SK-N-SH (cell line): ENCODE results near the gene GPRC5B. TPM values are rescaled to one million over a fixed set of nuclear protein-coding genes. Genes with fewer than 3 reads are reported as not detected.

Source experiments
- CTCF ChIA-PET: fragments of 300-600, 350-600 bp; formaldehyde crosslinking; extraction: SDS; loops from one replicate; lab custom pipeline; 2021; lab: Yijun Ruan, JAX
- POLR2A ChIA-PET: fragments of 350-600 bp; sonication (Branson Sonifier 250); formaldehyde crosslinking; extraction: SDS; loops from one replicate; lab custom pipeline; 2020; ENCODE audit warnings: antibody characterized with exemption, inconsistent platforms; lab: Yijun Ruan, JAX
- DNase-seq: peaks from one replicate; pipeline ENCODE4 v3.0.0; 2012
- H2AFZ ChIP-seq: fragments of 200-600 bp; sonication (generic); 2 replicates; pipeline ENCODE4 v1.8.1; 2016; ENCODE audit warnings: antibody characterized with exemption, mild to moderate bottlenecking, low read depth
- H3F3A ChIP-seq: fragments of 200-600 bp; sonication (generic); replicated peaks from 2 replicates; pipeline ENCODE3; 2016; ENCODE audit warnings: antibody characterized with exemption, mild to moderate bottlenecking; ENCODE audit not compliant: insufficient read depth
- H3K27ac ChIP-seq, 2 experiments: fragments of 200-500 bp in 1 of 2; fragments of 200-600 bp in 1 of 2; sonication (Bioruptor generic) in 1 of 2; sonication (generic), shearing (Covaris generic) in 1 of 2; 2 replicates each; pipeline versions ENCODE4 v1.5.1 to v1.6.1; 2014 to 2016; ENCODE audit warnings: low read depth in 2 of 2, inconsistent platforms in 1 of 2, low read length in 1 of 2, mild to moderate bottlenecking in 1 of 2, mixed read lengths in 1 of 2
- H3K27me3 ChIP-seq: fragments of 200-600 bp; sonication (generic), shearing (Covaris generic); 2 replicates; pipeline ENCODE4 v1.6.1; 2016; ENCODE audit warnings: mixed run types; ENCODE audit not compliant: insufficient read depth
- H3K36me3 ChIP-seq, 2 experiments: fragments of 200-500 bp in 1 of 2; fragments of 200-600 bp in 1 of 2; sonication (Bioruptor generic) in 1 of 2; sonication (generic) in 1 of 2; replicated peaks in 1 of 2; 2 replicates each; pipeline versions ENCODE3 to v1.5.1; 2014 to 2016; ENCODE audit warnings: low read length in 1 of 2, mild to moderate bottlenecking in 1 of 2; ENCODE audit not compliant: insufficient read depth in 2 of 2, control insufficient read depth in 1 of 2
- H3K4me1 ChIP-seq, 2 experiments: fragments of 200-500 bp in 1 of 2; fragments of 200-600 bp in 1 of 2; sonication (Bioruptor generic) in 1 of 2; sonication (generic), shearing (Covaris generic) in 1 of 2; 2 replicates each; pipeline versions ENCODE4 v1.5.1 to v1.6.1; 2014 to 2016; ENCODE audit warnings: low read depth in 1 of 2, low read length in 1 of 2, mixed run types in 1 of 2; ENCODE audit not compliant: insufficient read depth in 2 of 2, control insufficient read depth in 1 of 2
- H3K4me2 ChIP-seq: fragments of 200-600 bp; sonication (generic), shearing (Covaris generic); 2 replicates; pipeline ENCODE4 v1.6.1; 2017; ENCODE audit warnings: mixed run types
- H3K4me3 ChIP-seq, 2 experiments: fragments of 200-500 bp in 1 of 2; fragments of 200-600 bp in 1 of 2; sonication (Bioruptor generic) in 1 of 2; sonication (generic), shearing (Covaris generic) in 1 of 2; 2 replicates each; pipeline versions ENCODE4 v1.5.1 to v1.8.1; 2014 to 2016; ENCODE audit warnings: low read depth in 2 of 2, inconsistent platforms in 1 of 2, low read length in 1 of 2, mild to moderate bottlenecking in 1 of 2, mixed read lengths in 1 of 2, moderate library complexity in 1 of 2
- H3K79me2 ChIP-seq: fragments of 200-600 bp; sonication (generic); 2 replicates; pipeline ENCODE4 v1.8.1; 2017; ENCODE audit warnings: mild to moderate bottlenecking; ENCODE audit not compliant: insufficient read depth
- H3K9ac ChIP-seq: fragments of 200-600 bp; sonication (generic); 2 replicates; pipeline ENCODE4 v1.6.1; 2017; ENCODE audit warnings: mixed run types
- H3K9me2 ChIP-seq: fragments of 200-600 bp; sonication (generic); 2 replicates; pipeline ENCODE4 v1.6.1; 2017; ENCODE audit warnings: mixed run types
- H3K9me3 ChIP-seq: fragments of 200-600 bp; sonication (generic); 2 replicates; pipeline ENCODE4 v1.6.1; 2017; ENCODE audit warnings: mixed run types, mild to moderate bottlenecking, moderate library complexity
- H4K20me1 ChIP-seq: fragments of 200-600 bp; sonication (generic); 2 replicates; pipeline ENCODE4 v1.6.1; 2017; ENCODE audit warnings: mild to moderate bottlenecking, mixed run types; ENCODE audit not compliant: insufficient read depth
- CTCF ChIP-seq: fragments of 200-600 bp; sonication (generic); IDR thresholded peaks from 2 replicates; pipeline ENCODE4 v1.6.1; 2017; ENCODE audit warnings: antibody characterized with exemption, mild to moderate bottlenecking, moderate library complexity
- ELF1 ChIP-seq: IDR thresholded peaks from 2 replicates; pipeline ENCODE4 v1.4.0; 2012
- EP300 ChIP-seq, 2 experiments: IDR thresholded peaks; 2 replicates each; pipeline versions ENCODE4 v1.4.0 to v1.6.1; 2012; ENCODE audit warnings: borderline replicate concordance in 1 of 2, low read depth in 1 of 2, low read length in 1 of 2
- FOXM1 ChIP-seq: IDR thresholded peaks from 2 replicates; pipeline ENCODE4 v1.4.0; 2012; ENCODE audit warnings: low read depth, mild to moderate bottlenecking
- GABPA ChIP-seq: IDR thresholded peaks from 2 replicates; pipeline ENCODE4 v1.4.0; 2012; ENCODE audit warnings: low read depth, mild to moderate bottlenecking
- GATA2 ChIP-seq: sonication (generic); formaldehyde crosslinking; IDR thresholded peaks from 2 replicates; pipeline ENCODE4 v1.5.0; 2020; ENCODE audit warnings: mild to moderate bottlenecking, missing genetic modification reagents
- IRF3 ChIP-seq: fragments of 150-350 bp; IDR thresholded peaks from 2 replicates; pipeline ENCODE4 v1.6.1; 2016; ENCODE audit warnings: mild to moderate bottlenecking, low read depth, low read length
- MEF2A ChIP-seq: IDR thresholded peaks from 2 replicates; pipeline ENCODE4 v1.4.0; 2012; ENCODE audit warnings: low read depth, borderline replicate concordance
- MXI1 ChIP-seq: IDR thresholded peaks from 2 replicates; pipeline ENCODE4 v1.6.1; 2012; ENCODE audit warnings: mild to moderate bottlenecking, low read depth, low read length, improper control_type of control experiment
- NFIC ChIP-seq: IDR thresholded peaks from 2 replicates; pipeline ENCODE4 v1.4.0; 2012; ENCODE audit warnings: borderline replicate concordance
- NRF1 ChIP-seq: IDR thresholded peaks from 2 replicates; pipeline ENCODE4 v1.6.1; 2012; ENCODE audit warnings: low read depth, mild to moderate bottlenecking, low read length
- POLR2AphosphoS5 ChIP-seq: IDR thresholded peaks from 2 replicates; pipeline ENCODE4 v1.6.1; 2012; ENCODE audit warnings: low read depth, low read length
- RCOR1 ChIP-seq: fragments of 150-350 bp; IDR thresholded peaks from 2 replicates; pipeline ENCODE4 v1.6.1; 2017; ENCODE audit warnings: antibody characterized with exemption, low read length
- RFX5 ChIP-seq: IDR thresholded peaks from 2 replicates; pipeline ENCODE4 v1.6.1; 2012; ENCODE audit warnings: mild to moderate bottlenecking, improper control_type of control experiment, low read length
- RXRA ChIP-seq: IDR thresholded peaks from 2 replicates; pipeline ENCODE4 v1.4.0; 2012; ENCODE audit warnings: low read depth, mild to moderate bottlenecking, borderline replicate concordance
- SIN3A ChIP-seq: IDR thresholded peaks from 2 replicates; pipeline ENCODE4 v1.6.1; 2012; ENCODE audit warnings: low read depth, mild to moderate bottlenecking, low read length, moderate library complexity, borderline replicate concordance
- YY1 ChIP-seq: IDR thresholded peaks from 2 replicates; pipeline ENCODE4 v1.4.0; 2012; ENCODE audit warnings: low read depth, mild to moderate bottlenecking
- WGBS: methylation state at CpG from one replicate; pipeline ENCODE4 v1.1.6; 2017; ENCODE audit warnings: low lambda C conversion rate; 5-methylcytosine and 5-hydroxymethylcytosine counted together
- polyA plus RNA-seq, 3 experiments: library from polyadenylated mRNA; depleted of rRNA; stranded (reverse); fragments of >200 nt; gene quantifications; 2 replicates each; pipeline ENCODE4 v1.2.3, GENCODE V29; 2012

Gene GPRC5B
- polyA plus RNA-seq, 1 of the 3 experiments (the other 2 are of a cell fraction) = 1.1 TPM

- TF ChIP-seq CTCF = no peak
- no peak for TF ChIP-seq GABPA
- TF ChIP-seq RCOR1 = no peak
- TF ChIP-seq MEF2A = no peak
- no peak for TF ChIP-seq SIN3A
- no peak for TF ChIP-seq POLR2AphosphoS5
- TF ChIP-seq, all 33 proteins: peak for 0
Measured at GRCh38 chr16:19911747-19912454, 27.3 kb upstream of the GPRC5B start (continued).

GRCh38 chr16:19911204-19911603 lies 26.6 kb upstream of the GPRC5B start:
- ChIA-PET POLR2A (no interaction called here), CTCF (interaction anchor here (1.0 to 17.2 kb wide), 5 partner anchors 12 to 471 kb away, joined by 3 to 473 read pairs (median 9); no protein-coding TSS in a partner anchor)
- Histone ChIP-seq H3F3A (no peaks in the 10 kb centered on the region), H3K9ac (no peak overlapping the region), H3K27me3 (no peaks in the 10 kb centered on the region; the same call in 1 of the 2 replicates), H3K9me2 (no peaks in the 10 kb centered on the region), H3K27ac (no peak overlapping the region), H3K79me2 (no peaks in the 10 kb centered on the region), H3K4me1 (no peaks in the 10 kb centered on the region; a peak in 1 of 4 replicates), H3K4me2 (no peak overlapping the region), H3K9me3 (no peaks in the 10 kb centered on the region), H2AFZ (no peak overlapping the region), H3K4me3 (no peak overlapping the region), H3K36me3 (no peaks in the 10 kb centered on the region), H4K20me1 (no peaks in the 10 kb centered on the region)
- TF ChIP-seq YY1 = no peak
- no peak for TF ChIP-seq NRF1
- TF ChIP-seq MXI1 = no peak
- TF ChIP-seq NFIC = no peak
- no peak for TF ChIP-seq EP300 (IDR thresholded peaks at IDR 0.05; ENCODE audit: borderline replicate concordance in 1 of 2, low read depth in 1 of 2, low read length in 1 of 2)
- TF ChIP-seq FOXM1 = no peak
- TF ChIP-seq GATA2 (CRISPR knock-in tag) = no peak
- TF ChIP-seq RXRA = no peak
- TF ChIP-seq RCOR1 = no peak
- TF ChIP-seq IRF3 = no peak
- TF ChIP-seq SIN3A = no peak
- TF ChIP-seq ELF1 = no peak
- TF ChIP-seq RFX5 = no peak
- 73% methylated on average over 2 of the region's 2 CpGs for WGBS
- DNase-seq = no peak
